HG03442 (cell line): ENCODE data around the gene RUSC2.
"Not testable (repeated sequence)": the region's sequence is repeated elsewhere in the genome, so short reads cannot be mapped to it uniquely, and the experiment has no call there.

ENCODE experiments used
- ATAC-seq: cut with Tn5 transposase; IDR thresholded peaks from one replicate; pipeline ENCODE4 v1.9.1; 2021; ENCODE audit warnings: mild to moderate bottlenecking, moderate library complexity; ENCODE audit not compliant: unreplicated experiment

RUSC2 gene

GRCh38 chr9:35489313-35490154, at the start of gene RUSC2:
Gene RUSC2, plus strand, starts transcription at chr9:35490111. Its CDS starts 56,411 bp downstream, at chr9:35546522.
- peak; percentile 36 for ATAC-seq

- no peak for ATAC-seq
These were observed 43.9 kb upstream of the RUSC2 start for GRCh38 chr9:35446012-35446411.

GRCh38 chr9:35448496-35448895, 41.4 kb upstream of the RUSC2 start:
- ATAC-seq, result no peak

GRCh38 chr9:35452481-35452880, 37.4 kb upstream of the RUSC2 start:
- no peak for ATAC-seq

- ATAC-seq, result no peak
These were observed 36.1 kb upstream of the RUSC2 start for GRCh38 chr9:35453786-35454185.

- ATAC-seq, result no peak
These were observed 25.5 kb upstream of the RUSC2 start for GRCh38 chr9:35464141-35465025.

GRCh38 chr9:35470340-35470739, 19.6 kb upstream of the RUSC2 start:
- ATAC-seq, result no peak

- no peak for ATAC-seq
These were observed 19.0 kb upstream of the RUSC2 start for GRCh38 chr9:35470894-35471293.

GRCh38 chr9:35476596-35476995, 13.3 kb upstream of the RUSC2 start:
- ATAC-seq, result no peak

GRCh38 chr9:35477211-35477855, 12.6 kb upstream of the RUSC2 start:
- not testable (repeated sequence) for ATAC-seq

- no peak for ATAC-seq
These were observed 11.0 kb upstream of the RUSC2 start for GRCh38 chr9:35478871-35479270.

- ATAC-seq, result no peak
These were observed 8.4 kb upstream of the RUSC2 start for GRCh38 chr9:35481347-35481975.

GRCh38 chr9:35482071-35482470, 7.8 kb upstream of the RUSC2 start:
- no peak for ATAC-seq

GRCh38 chr9:35484406-35484805, 5.5 kb upstream of the RUSC2 start:
- no peak for ATAC-seq

GRCh38 chr9:35487081-35487480, 2.8 kb upstream of the RUSC2 start:
- no peak for ATAC-seq

GRCh38 chr9:35488021-35488420, 1.9 kb upstream of the RUSC2 start:
- no peak for ATAC-seq

GRCh38 chr9:35488566-35489312, 1.2 kb upstream of the RUSC2 start:
- no peak for ATAC-seq

- ATAC-seq, result no peak
These were observed 421 bp downstream of the RUSC2 start for GRCh38 chr9:35490155-35490909.

- ATAC-seq, result no peak
These were observed 1.1 kb downstream of the RUSC2 start for GRCh38 chr9:35490910-35491465.
